Caco-2 (cell line): ENCODE data around the gene FBXO5. TPM values are rescaled to one million over a fixed set of nuclear protein-coding genes. Genes with fewer than 3 reads are reported as not detected.

Experiments
- BruUV-seq: library from RNA; stranded (reverse); fragments of 400-500 nt; replicated peaks from 2 replicates; lab custom pipeline; 2021; lab: Mats Ljungman, UMichigan
- CTCF ChIA-PET: fragments of 300-600 bp; sonication (Branson Sonifier 250); formaldehyde crosslinking; loops from one replicate; lab custom pipeline; 2022; ENCODE audit warnings: antibody characterized with exemption; lab: Charles Lee
- POLR2A ChIA-PET: fragments of 300-600 bp; sonication (Branson Sonifier 250); formaldehyde crosslinking; loops from one replicate; lab custom pipeline; 2022; ENCODE audit warnings: antibody characterized with exemption; lab: Charles Lee
- DNase-seq, 2 experiments: peaks; one replicate each; pipeline versions ENCODE4 v3.0.0 to v3.0.0-alpha.2; 2020 to 2022
- H3K27me3 ChIP-seq: replicated peaks from 2 replicates; pipeline ENCODE4 v1.6.0; 2011; ENCODE audit warnings: low read length; ENCODE audit not compliant: control insufficient read depth, insufficient read depth
- H3K36me3 ChIP-seq: 2 replicates; pipeline ENCODE4 v1.5.1; 2011; ENCODE audit warnings: low read length; ENCODE audit not compliant: control insufficient read depth, insufficient read depth
- H3K4me1 ChIP-seq: fragments of 250-450 bp; sonication (Bioruptor Pico); 2 replicates; pipeline ENCODE4 v1.5.1; 2020; ENCODE audit warnings: mild to moderate bottlenecking
- H3K4me3 ChIP-seq: 2 replicates; pipeline ENCODE4 v1.5.1; 2011; ENCODE audit warnings: low read depth, mild to moderate bottlenecking, control low read depth, low read length
- H3K9me3 ChIP-seq: fragments of 250-450 bp; sonication (Bioruptor Pico); 2 replicates; pipeline ENCODE4 v1.5.1; 2020; ENCODE audit warnings: mild to moderate bottlenecking, moderate library complexity
- H3K27ac Mint-ChIP-seq: one replicate; pipeline ENCODE4 v1.8.0; 2022; ENCODE audit warnings: mixed read lengths; ENCODE audit not compliant: unreplicated experiment
- H3K27me3 Mint-ChIP-seq: one replicate; pipeline ENCODE4 v1.8.0; 2022; ENCODE audit warnings: mixed read lengths; ENCODE audit not compliant: insufficient read depth, unreplicated experiment
- H3K36me3 Mint-ChIP-seq: one replicate; pipeline ENCODE4 v1.8.0; 2022; ENCODE audit warnings: mild to moderate bottlenecking, mixed read lengths; ENCODE audit not compliant: insufficient read depth, unreplicated experiment
- H3K4me1 Mint-ChIP-seq: one replicate; pipeline ENCODE4 v1.8.0; 2022; ENCODE audit warnings: low read depth, mixed read lengths; ENCODE audit not compliant: unreplicated experiment
- H3K4me3 Mint-ChIP-seq: one replicate; pipeline ENCODE4 v1.8.0; 2022; ENCODE audit warnings: mild to moderate bottlenecking, moderate library complexity, mixed read lengths; ENCODE audit not compliant: unreplicated experiment
- H3K9me3 Mint-ChIP-seq: one replicate; pipeline ENCODE4 v1.8.0; 2022; ENCODE audit warnings: mixed read lengths; ENCODE audit not compliant: unreplicated experiment
- CTCF ChIP-seq, 2 experiments: fragments of 200-600 bp in 1 of 2; IDR thresholded peaks; 1 replicate in 1 of 2; 2 replicates in 1 of 2; pipeline versions ENCODE4 v1.5.1 to v1.8.0; 2011 to 2022; ENCODE audit warnings: antibody characterized with exemption in 1 of 2, control low read depth in 1 of 2, inconsistent platforms in 1 of 2, low read depth in 1 of 2, low read length in 1 of 2, mild to moderate bottlenecking in 1 of 2, moderate library complexity in 1 of 2; ENCODE audit not compliant: insufficient read depth in 1 of 2, severe bottlenecking in 1 of 2, unreplicated experiment in 1 of 2
- intact Hi-C: fragments of 100-400 bp; cut with micrococcal nuclease; formaldehyde crosslinking; loops from one replicate; pipeline ENCODE4 v1.10.0; 2022; ENCODE audit not compliant: unreplicated experiment
- total RNA-seq: library from RNA; stranded (reverse); gene quantifications from 2 replicates; pipeline ENCODE4 v1.2.3, GENCODE V29; 2022

The FBXO5 gene
- total RNA-seq, 1 experiment from 2014 or later, result 35.5 TPM

DNA sequence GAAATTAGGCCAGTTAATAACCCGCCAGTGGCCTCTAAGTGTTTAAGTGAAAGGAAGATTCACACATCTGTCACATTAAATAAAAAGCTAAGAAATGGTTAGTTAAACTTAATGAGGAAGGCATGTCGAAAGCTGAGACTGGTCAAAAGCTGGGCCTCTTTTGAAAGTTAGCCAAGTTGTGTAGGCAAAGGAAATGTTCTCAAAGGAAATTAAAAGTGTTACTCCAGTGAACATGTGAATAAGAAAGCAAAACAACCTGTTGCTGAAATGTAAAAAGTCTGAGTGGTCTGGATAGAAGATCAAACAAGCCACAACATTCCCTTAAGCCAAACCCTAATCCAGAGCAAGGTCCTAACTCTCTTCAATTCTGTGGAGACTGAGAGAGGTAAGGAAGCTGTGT is 30.6 kb upstream of the FBXO5 start:
- H3K4me1 ChIP-seq, result no peaks in the 10 kb centered on the region
- POLR2A ChIA-PET, result no interaction called here
- H3K9me3 Mint-ChIP-seq, result no peaks in the 10 kb centered on the region
- intact Hi-C loops, result no loop called here
- H3K4me3 ChIP-seq, result no peak overlapping the region
- BruUV-seq, result no TSS peak
- TF ChIP-seq CTCF (IDR thresholded peaks at IDR 0.05; ENCODE audit: insufficient read depth in 1 of 2, low read depth in 1 of 2, low read length in 1 of 2, severe bottlenecking in 1 of 2, unreplicated experiment in 1 of 2), result no peak
- H3K36me3 ChIP-seq, result no peaks in the 10 kb centered on the region
- H3K36me3 Mint-ChIP-seq, result no peaks in the 10 kb centered on the region
- no peak overlapping the region for H3K4me3 Mint-ChIP-seq
- no peaks in the 10 kb centered on the region for H3K27me3 ChIP-seq
- H3K27me3 Mint-ChIP-seq, result peaks cover 2% of the 10 kb centered on the region
- H3K9me3 ChIP-seq, result no peaks in the 10 kb centered on the region
- CTCF ChIA-PET, result no interaction called here
- no peak for DNase-seq
- H3K27ac Mint-ChIP-seq, result no peak overlapping the region
- peaks cover 8% of the 10 kb centered on the region for H3K4me1 Mint-ChIP-seq

DNA sequence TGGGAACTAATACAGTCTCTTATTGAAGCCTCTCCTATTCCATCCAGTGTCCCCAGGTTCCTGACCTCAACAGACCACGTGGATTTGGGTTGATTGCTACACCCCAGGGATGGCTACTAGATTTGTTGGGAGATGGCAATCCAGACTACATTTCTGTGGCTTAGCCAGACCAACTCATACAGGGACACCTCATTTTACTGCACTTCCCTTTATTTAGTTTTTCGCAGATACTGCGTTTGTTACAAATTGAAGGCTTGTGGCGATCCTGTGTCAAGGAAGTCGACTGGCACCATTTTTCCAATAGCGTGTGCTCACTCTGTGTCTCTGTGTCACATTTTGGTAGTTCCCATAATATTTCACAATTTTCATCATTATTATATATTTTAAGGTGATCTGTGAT is 30.0 kb upstream of the FBXO5 start:
- no peaks in the 10 kb centered on the region for H3K36me3 Mint-ChIP-seq
- peaks cover 2% of the 10 kb centered on the region for H3K27me3 Mint-ChIP-seq
- POLR2A ChIA-PET, result no interaction called here
- no peak overlapping the region for H3K4me3 Mint-ChIP-seq
- intact Hi-C loops, result no loop called here
- Histone ChIP-seq H3K27me3 (no peaks in the 10 kb centered on the region), H3K9me3 (no peaks in the 10 kb centered on the region), H3K36me3 (no peaks in the 10 kb centered on the region), H3K4me3 (no peak overlapping the region), H3K4me1 (no peaks in the 10 kb centered on the region)
- TF ChIP-seq CTCF (IDR thresholded peaks at IDR 0.05; ENCODE audit: insufficient read depth in 1 of 2, low read depth in 1 of 2, low read length in 1 of 2, severe bottlenecking in 1 of 2, unreplicated experiment in 1 of 2), result no peak
- no peaks in the 10 kb centered on the region for H3K9me3 Mint-ChIP-seq
- no peak for DNase-seq
- CTCF ChIA-PET, result no interaction called here
- peaks cover 8% of the 10 kb centered on the region for H3K4me1 Mint-ChIP-seq
- no TSS peak for BruUV-seq
- no peak overlapping the region for H3K27ac Mint-ChIP-seq

- intact Hi-C loops, result loop anchor here (2.0 kb wide), 1 partner anchor 21 kb away; the partner anchor contains the start of gene FBXO5
- no TSS peak for BruUV-seq
- peak in 1 of 2 experiments; percentile 6 for DNase-seq
- peaks cover 28% of the 10 kb centered on the region for H3K36me3 Mint-ChIP-seq
- Histone ChIP-seq H3K4me1 (no peaks in the 10 kb centered on the region), H3K4me3 (peak overlapping the region; percentile 93), H3K9me3 (no peaks in the 10 kb centered on the region), H3K27me3 (no peaks in the 10 kb centered on the region), H3K36me3 (no peaks in the 10 kb centered on the region)
- TF ChIP-seq CTCF (IDR thresholded peaks at IDR 0.05; ENCODE audit: insufficient read depth in 1 of 2, low read depth in 1 of 2, low read length in 1 of 2, severe bottlenecking in 1 of 2, unreplicated experiment in 1 of 2), result no peak
- peak overlapping the region; percentile 97 for H3K27ac Mint-ChIP-seq
- peak overlapping the region; percentile 90 for H3K4me3 Mint-ChIP-seq
- no peaks in the 10 kb centered on the region for H3K27me3 Mint-ChIP-seq
- POLR2A ChIA-PET, result interaction anchor here (0.8 kb wide), 1 partner anchor 20 kb away, joined by 4 read pairs; the partner anchor contains the start of gene FBXO5
- H3K9me3 Mint-ChIP-seq, result no peaks in the 10 kb centered on the region
- peaks cover 10% of the 10 kb centered on the region for H3K4me1 Mint-ChIP-seq
- CTCF ChIA-PET, result no interaction called here
Measured at GRCh38 chr6:153003366-153003690, 20.5 kb upstream of the FBXO5 start.
